Activated naive CD8-positive, alpha-beta T cell treated with anti-CD3 and anti-CD28 coated beads for 36 hours (primary cell): ENCODE measurements around the gene ADAMTS14. TPM values are rescaled to one million over a fixed set of nuclear protein-coding genes. Genes with fewer than 3 reads are reported as not detected.
A peak's percentile ranks its signal among the peaks of the same experiment; 100 is the strongest.

Experiments used
- DNase-seq: peaks from one replicate; pipeline ENCODE4 v3.0.0; 2021
- H3K27ac Mint-ChIP-seq: one replicate; pipeline ENCODE4 v1.8.0; 2022; ENCODE audit warnings: mild to moderate bottlenecking, moderate library complexity, mixed read lengths
- H3K27me3 Mint-ChIP-seq: one replicate; pipeline ENCODE4 v1.8.0; 2022; ENCODE audit warnings: mild to moderate bottlenecking, mixed read lengths
- H3K36me3 Mint-ChIP-seq: one replicate; pipeline ENCODE4 v1.8.0; 2021; ENCODE audit warnings: mild to moderate bottlenecking, mixed read lengths
- H3K4me1 Mint-ChIP-seq: one replicate; pipeline ENCODE4 v1.8.0; 2021; ENCODE audit warnings: mixed read lengths
- H3K4me3 Mint-ChIP-seq: one replicate; pipeline ENCODE4 v1.8.0; 2022; ENCODE audit warnings: mild to moderate bottlenecking, moderate library complexity, mixed read lengths
- H3K9me3 Mint-ChIP-seq: one replicate; pipeline ENCODE4 v1.8.0; 2022; ENCODE audit warnings: mixed read lengths
- total RNA-seq, 2 experiments: library from RNA; stranded (reverse); gene quantifications; one replicate each; pipeline ENCODE4 v1.2.3, GENCODE V29; 2021

Gene ADAMTS14
- total RNA-seq, 2 experiments from 2014 or later = 0.06 to 0.10 TPM

DNA sequence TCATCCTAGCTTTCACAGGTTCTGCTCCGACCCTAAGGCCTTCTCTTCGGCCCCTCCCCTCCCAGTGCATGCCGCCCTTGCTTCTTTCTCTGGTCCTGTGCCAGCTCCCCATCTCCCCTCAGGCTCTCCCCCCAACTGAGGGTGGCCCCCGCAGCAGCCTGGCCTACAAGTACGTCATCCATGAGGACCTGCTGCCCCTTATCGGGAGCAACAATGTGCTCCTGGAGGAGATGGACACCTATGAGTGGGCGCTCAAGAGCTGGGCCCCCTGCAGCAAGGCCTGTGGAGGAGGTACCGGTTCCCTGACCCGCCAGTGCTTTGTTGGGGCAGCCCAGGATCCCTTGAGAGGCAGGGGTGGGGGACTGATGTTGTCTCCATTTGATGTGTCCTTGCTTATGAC is 79.0 kb downstream of the ADAMTS14 start:
- no peak overlapping the region for H3K4me3 Mint-ChIP-seq
- no peaks in the 10 kb centered on the region for H3K36me3 Mint-ChIP-seq
- no peak overlapping the region for H3K27ac Mint-ChIP-seq
- H3K9me3 Mint-ChIP-seq = no peaks in the 10 kb centered on the region
- H3K27me3 Mint-ChIP-seq = no peaks in the 10 kb centered on the region
- H3K4me1 Mint-ChIP-seq = no peaks in the 10 kb centered on the region
- no peak for DNase-seq

DNA sequence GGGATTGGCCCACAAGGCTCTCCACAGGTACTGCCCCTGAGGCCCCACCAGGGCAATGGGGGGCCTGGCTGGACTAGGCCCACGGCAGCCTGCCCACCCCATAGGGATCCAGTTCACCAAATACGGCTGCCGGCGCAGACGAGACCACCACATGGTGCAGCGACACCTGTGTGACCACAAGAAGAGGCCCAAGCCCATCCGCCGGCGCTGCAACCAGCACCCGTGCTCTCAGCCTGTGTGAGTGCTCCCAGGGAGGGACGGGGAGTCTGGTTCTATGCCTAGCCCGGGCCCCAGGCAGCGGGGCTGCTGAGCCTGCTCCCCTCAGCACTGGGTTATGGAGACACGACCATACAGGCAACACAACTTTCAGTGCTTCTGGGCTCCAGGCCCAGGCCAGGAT is 79.7 kb downstream of the ADAMTS14 start:
- no peak overlapping the region for H3K4me3 Mint-ChIP-seq
- no peaks in the 10 kb centered on the region for H3K9me3 Mint-ChIP-seq

DNA sequence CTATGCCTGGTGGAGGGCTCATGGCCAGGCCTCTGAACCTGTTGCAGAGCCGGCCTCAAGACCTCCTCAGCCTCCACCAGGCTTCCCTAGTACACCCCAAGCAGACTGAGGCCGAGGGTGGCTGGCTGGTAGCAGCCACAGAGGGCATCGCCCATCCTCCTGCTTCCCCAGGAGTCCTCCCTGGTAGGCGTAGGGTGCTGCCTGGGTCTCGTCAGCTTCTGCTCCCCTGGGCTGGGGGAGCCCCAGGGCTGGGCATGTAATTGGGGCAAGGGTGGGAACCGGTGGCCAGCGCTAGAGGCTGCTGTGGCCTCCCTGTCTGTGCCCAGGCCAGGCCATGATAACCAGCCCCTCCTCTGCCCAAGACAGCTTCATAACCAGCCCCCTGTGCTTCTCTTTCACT is 80.3 kb downstream of the ADAMTS14 start:
- Mint-ChIP-seq H3K4me1 (no peaks in the 10 kb centered on the region), H3K36me3 (no peaks in the 10 kb centered on the region), H3K9me3 (no peaks in the 10 kb centered on the region), H3K4me3 (no peak overlapping the region), H3K27me3 (no peaks in the 10 kb centered on the region), H3K27ac (no peak overlapping the region)
- DNase-seq = no peak

More for the DNA sequence above, 79.7 kb downstream of the ADAMTS14 start:
- no peak for DNase-seq
- H3K36me3 Mint-ChIP-seq = no peaks in the 10 kb centered on the region
- no peaks in the 10 kb centered on the region for H3K4me1 Mint-ChIP-seq
- no peak overlapping the region for H3K27ac Mint-ChIP-seq
- no peaks in the 10 kb centered on the region for H3K27me3 Mint-ChIP-seq

DNA sequence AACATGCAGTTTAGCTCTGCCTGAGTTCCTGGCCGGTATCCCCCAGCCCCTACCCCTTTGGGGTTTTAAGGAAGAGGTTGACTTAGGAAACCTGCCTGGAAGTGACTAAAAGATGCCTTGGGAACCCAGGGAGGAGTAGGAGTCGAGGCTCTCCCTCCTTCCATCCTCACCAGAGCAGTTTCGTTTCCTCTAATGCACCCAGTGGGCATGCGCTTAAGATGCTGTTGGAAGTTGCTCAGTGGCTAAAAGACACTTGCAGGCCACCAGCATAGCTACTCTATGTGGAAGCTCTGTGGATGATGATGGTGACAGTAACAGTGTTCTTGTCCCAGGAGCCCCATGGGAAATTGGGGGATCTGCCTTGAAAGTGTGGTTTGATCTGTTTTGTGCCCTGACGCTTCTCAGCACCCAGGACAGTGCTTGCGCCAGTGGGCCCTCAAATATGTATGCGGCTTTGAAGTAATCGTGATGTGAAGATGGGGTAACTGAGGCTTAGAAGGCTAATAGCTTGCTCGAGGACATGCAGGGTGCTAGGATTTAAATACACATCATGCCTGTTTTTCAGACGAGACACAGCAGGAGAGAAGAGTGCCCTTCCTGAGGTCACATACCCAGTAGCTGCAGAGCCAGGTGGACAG is 80.8 kb downstream of the ADAMTS14 start:
- Mint-ChIP-seq H3K9me3 (no peaks in the 10 kb centered on the region), H3K27me3 (no peaks in the 10 kb centered on the region), H3K36me3 (no peaks in the 10 kb centered on the region), H3K27ac (no peak overlapping the region), H3K4me3 (no peak overlapping the region), H3K4me1 (no peaks in the 10 kb centered on the region)
- DNase-seq = no peak

DNA sequence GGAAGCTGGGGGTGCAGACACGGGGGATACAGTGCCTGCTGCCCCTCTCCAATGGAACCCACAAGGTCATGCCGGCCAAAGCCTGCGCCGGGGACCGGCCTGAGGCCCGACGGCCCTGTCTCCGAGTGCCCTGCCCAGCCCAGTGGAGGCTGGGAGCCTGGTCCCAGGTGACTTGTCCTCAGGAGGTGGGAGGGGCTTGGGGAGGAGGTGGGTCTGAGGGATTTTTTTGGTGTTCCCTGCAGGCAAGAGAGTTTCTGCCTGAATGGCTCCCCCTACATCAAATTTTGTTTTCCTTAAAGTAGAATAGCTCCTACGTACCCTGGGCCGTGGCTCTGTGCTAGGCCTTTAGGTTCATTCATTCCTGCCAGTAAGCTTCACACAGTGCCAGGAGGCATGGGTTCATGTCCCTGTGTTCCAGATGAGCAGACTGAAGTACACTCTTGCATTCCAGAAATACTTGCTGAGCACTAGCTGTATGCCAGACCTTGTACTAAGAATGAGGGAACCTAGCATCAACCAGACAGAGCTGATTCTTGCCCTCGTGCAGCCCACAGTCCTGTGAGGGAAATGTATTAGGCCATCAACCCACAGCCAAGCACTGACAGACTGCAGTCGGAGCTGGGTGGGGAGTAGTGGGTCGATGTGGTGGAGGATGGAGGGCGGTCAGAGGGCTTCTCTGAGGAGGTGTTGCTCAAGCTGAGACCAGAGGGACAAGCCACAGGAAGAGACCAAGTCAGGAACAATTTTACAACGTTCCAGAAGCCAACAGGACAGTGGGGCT is 81.7 kb downstream of the ADAMTS14 start:
- Mint-ChIP-seq H3K36me3 (no peaks in the 10 kb centered on the region), H3K9me3 (no peaks in the 10 kb centered on the region), H3K4me3 (no peak overlapping the region), H3K4me1 (peaks cover 6% of the 10 kb centered on the region), H3K27me3 (no peaks in the 10 kb centered on the region), H3K27ac (no peak overlapping the region)
- no peak for DNase-seq

DNA sequence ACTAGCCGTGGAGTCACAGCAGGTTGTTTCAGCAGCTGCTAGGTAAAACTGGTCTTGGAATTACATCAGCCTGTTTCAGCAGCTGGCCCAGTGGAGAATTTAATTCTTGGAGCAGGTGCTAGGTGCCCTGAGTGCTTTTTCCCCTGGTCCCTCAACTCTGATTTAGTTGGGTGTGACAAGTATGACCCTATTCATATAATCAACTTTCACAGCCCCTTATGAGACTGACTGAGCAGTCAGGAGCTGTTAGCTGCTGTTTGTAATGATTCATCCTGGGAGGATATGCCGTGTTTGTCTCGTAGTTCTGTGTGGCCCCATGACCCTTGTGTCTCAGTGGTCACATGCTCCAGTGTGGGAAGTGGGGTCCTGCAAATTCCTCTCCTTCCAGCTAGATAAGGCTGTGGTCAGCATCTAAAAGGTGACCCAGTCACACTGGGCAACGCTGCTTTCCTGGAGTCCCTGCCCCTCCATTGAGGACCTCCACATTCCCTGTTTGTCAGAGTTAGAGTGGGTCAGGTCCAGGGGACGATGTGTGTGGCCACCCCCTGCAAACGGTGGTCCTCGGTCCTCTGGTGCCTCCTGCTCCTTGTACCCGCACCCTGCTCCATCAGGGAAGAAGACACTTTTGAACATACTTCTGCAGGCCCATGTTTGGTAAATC is 84.5 kb downstream of the ADAMTS14 start:
- H3K27me3 Mint-ChIP-seq = peaks cover 3% of the 10 kb centered on the region
- H3K36me3 Mint-ChIP-seq = no peaks in the 10 kb centered on the region
- no peak for DNase-seq
- H3K4me1 Mint-ChIP-seq = peaks cover 8% of the 10 kb centered on the region
- H3K27ac Mint-ChIP-seq = no peak overlapping the region
- no peak overlapping the region for H3K4me3 Mint-ChIP-seq
- H3K9me3 Mint-ChIP-seq = no peaks in the 10 kb centered on the region

DNA sequence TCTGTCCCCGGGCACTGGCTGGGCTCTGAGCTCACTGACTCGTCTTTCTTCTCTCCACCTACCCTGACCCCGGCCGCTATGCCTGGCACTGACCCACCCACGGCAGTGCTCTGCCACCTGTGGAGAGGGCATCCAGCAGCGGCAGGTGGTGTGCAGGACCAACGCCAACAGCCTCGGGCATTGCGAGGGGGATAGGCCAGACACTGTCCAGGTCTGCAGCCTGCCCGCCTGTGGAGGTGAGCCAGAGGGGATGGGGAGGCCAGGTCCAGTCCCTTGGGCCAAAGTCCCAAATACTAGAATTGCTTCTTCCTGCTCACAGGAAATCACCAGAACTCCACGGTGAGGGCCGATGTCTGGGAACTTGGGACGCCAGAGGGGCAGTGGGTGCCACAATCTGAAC is 85.5 kb downstream of the ADAMTS14 start:
- Mint-ChIP-seq H3K4me1 (peaks cover 8% of the 10 kb centered on the region), H3K4me3 (no peak overlapping the region), H3K9me3 (no peaks in the 10 kb centered on the region), H3K27ac (no peak overlapping the region), H3K36me3 (no peaks in the 10 kb centered on the region), H3K27me3 (peaks cover 5% of the 10 kb centered on the region)
- no peak for DNase-seq

DNA sequence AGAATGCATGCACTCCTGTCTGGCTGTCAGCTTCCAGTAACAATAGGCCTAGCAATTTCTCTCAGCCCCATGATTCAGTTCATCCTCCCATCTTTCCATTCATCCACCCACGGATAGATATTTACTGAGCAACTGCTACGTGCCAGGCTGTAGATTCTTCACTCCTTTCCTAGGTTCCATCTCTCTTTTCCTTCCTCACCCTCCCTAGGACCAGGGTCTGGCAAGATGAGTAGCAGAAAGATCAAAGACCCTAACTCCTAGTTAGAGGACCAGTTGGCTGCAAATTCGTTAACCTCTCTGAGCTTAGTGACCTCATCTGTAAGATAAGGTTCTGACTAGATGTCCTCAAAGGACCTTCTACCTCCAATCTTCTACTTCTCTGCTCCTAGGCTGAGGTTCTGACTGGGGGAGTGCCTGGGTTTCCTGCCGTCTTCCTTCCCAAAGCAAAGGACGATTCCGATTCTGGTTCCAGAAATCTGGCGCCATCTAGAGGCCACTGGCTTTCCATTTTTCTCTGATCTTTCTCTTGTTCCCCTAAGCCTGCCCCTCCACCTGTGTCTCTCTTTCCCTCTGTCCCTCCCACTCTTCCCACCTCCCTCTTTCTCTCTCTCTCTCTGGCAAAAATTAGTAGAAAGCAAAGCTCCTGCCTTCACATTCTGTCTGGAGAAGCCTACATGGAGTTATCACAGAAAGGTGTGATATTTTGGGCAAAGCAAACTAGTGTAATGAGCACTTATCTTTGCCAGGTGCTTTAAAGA is 86.6 kb downstream of the ADAMTS14 start:
- Mint-ChIP-seq H3K27ac (no peak overlapping the region), H3K4me1 (peaks cover 8% of the 10 kb centered on the region), H3K27me3 (peaks cover 5% of the 10 kb centered on the region), H3K4me3 (no peak overlapping the region), H3K36me3 (no peaks in the 10 kb centered on the region), H3K9me3 (no peaks in the 10 kb centered on the region)
- DNase-seq = peak; percentile 59

DNA sequence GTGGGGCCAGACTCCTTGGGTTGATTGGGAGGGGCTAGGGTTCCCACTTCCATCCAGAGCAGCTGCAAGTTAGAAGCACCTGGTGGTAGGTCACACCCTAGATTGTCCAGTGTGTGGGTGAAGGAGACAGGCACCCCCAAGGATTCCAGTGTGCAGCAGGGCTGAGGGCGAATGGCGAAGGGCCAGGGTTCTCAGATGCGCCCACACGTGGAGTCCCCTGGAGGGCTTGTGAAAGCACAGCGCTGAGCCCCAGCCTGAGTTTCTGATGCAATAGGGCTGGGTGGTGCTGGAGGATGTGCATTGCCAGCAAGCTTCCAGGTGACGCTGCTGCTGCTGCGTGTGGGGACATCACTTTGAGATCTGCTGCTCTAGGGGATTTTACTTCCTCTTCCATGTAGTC is 87.5 kb downstream of the ADAMTS14 start:
- Mint-ChIP-seq H3K27me3 (peaks cover 5% of the 10 kb centered on the region), H3K27ac (no peak overlapping the region), H3K4me1 (peaks cover 8% of the 10 kb centered on the region), H3K36me3 (no peaks in the 10 kb centered on the region), H3K9me3 (no peaks in the 10 kb centered on the region), H3K4me3 (no peak overlapping the region)
- DNase-seq = peak; percentile 31

DNA sequence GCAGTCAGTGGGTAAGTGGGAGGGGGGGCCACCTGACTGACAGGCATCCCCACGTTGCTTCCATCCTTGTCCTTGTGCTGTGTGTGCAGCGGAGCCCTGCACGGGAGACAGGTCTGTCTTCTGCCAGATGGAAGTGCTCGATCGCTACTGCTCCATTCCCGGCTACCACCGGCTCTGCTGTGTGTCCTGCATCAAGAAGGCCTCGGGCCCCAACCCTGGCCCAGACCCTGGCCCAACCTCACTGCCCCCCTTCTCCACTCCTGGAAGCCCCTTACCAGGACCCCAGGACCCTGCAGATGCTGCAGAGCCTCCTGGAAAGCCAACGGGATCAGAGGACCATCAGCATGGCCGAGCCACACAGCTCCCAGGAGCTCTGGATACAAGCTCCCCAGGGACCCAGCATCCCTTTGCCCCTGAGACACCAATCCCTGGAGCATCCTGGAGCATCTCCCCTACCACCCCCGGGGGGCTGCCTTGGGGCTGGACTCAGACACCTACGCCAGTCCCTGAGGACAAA is 88.0 kb downstream of the ADAMTS14 start:
- Mint-ChIP-seq H3K27me3 (peaks cover 5% of the 10 kb centered on the region), H3K27ac (no peak overlapping the region), H3K4me1 (peaks cover 8% of the 10 kb centered on the region), H3K9me3 (no peaks in the 10 kb centered on the region), H3K36me3 (no peaks in the 10 kb centered on the region), H3K4me3 (no peak overlapping the region)
- DNase-seq = no peak

DNA sequence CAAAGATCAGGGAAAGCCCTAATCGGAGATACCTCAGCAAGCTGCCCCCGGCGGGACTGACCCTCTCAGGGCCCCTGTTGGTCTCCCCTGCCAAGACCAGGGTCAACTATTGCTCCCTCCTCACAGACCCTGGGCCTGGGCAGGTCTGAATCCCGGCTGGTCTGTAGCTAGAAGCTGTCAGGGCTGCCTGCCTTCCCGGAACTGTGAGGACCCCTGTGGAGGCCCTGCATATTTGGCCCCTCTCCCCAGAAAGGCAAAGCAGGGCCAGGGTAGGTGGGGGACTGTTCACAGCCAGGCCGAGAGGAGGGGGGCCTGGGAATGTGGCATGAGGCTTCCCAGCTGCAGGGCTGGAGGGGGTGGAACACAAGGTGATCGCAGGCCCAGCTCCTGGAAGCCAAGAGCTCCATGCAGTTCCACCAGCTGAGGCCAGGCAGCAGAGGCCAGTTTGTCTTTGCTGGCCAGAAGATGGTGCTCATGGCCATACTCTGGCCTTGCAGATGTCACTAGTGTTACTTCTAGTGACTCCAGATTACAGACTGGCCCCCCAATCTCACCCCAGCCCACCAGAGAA is 88.8 kb downstream of the ADAMTS14 start:
- Mint-ChIP-seq H3K4me3 (no peak overlapping the region), H3K9me3 (no peaks in the 10 kb centered on the region), H3K36me3 (no peaks in the 10 kb centered on the region), H3K27me3 (peaks cover 5% of the 10 kb centered on the region), H3K4me1 (peaks cover 8% of the 10 kb centered on the region), H3K27ac (no peak overlapping the region)
- DNase-seq = no peak

DNA sequence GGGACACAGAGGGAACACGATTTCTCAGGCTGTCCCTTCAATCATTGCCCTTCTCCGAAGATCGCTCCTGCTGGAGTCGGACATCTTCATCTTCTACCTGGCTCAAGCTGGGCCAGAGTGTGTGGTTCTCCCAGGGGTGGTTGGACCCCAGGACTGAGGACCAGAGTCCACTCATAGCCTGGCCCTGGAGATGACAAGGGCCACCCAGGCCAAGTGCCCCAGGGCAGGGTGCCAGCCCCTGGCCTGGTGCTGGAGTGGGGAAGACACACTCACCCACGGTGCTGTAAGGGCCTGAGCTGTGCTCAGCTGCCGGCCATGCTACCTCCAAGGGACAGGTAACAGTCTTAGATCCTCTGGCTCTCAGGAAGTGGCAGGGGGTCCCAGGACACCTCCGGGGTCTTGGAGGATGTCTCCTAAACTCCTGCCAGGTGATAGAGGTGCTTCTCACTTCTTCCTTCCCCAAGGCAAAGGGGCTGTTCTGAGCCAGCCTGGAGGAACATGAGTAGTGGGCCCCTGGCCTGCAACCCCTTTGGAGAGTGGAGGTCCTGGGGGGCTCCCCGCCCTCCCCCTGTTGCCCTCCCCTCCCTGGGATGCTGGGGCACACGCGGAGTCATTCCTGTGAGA is 89.5 kb downstream of the ADAMTS14 start:
- no peak overlapping the region for H3K27ac Mint-ChIP-seq
- H3K9me3 Mint-ChIP-seq = no peaks in the 10 kb centered on the region
- no peaks in the 10 kb centered on the region for H3K36me3 Mint-ChIP-seq
- peaks cover 8% of the 10 kb centered on the region for H3K4me1 Mint-ChIP-seq
- peaks cover 5% of the 10 kb centered on the region for H3K27me3 Mint-ChIP-seq
- DNase-seq = no peak
- no peak overlapping the region for H3K4me3 Mint-ChIP-seq

DNA sequence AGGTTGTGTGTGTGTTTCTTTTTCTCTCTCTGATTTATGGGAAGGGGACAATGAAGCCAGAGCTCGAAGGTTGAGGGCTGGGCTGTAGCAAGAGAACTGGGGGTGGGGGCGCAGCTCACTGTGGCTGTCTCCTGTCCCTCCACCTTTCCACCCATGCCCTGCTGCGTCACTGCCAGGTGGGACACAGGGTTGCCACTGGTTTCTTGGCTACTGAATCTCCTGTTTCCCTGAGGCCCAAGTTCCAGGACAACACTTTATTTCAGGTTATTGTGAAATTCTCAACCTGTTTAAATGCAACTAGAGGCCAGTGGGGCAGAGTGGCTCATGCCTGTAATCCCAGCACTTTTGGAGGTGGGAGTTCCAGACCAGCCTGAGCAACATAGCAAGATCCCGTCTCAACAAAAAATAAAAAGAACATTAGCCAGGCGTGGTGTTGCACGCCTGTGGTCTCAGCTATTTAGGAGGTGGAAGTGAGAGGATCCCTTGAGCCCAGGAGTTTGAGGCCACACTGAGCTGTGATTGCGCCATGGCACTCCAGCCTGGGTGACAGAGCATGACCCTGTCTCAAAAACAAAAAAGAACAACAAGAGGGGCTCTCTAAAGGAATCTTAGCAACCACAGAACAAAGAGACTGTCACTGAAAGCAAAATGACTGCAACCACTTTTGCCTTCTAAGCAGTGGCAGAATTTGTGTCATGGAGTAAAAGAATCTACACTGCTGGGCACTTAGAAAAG is 90.3 kb downstream of the ADAMTS14 start:
- Mint-ChIP-seq H3K27me3 (peaks cover 5% of the 10 kb centered on the region), H3K27ac (no peak overlapping the region), H3K36me3 (no peaks in the 10 kb centered on the region), H3K9me3 (no peaks in the 10 kb centered on the region), H3K4me1 (peaks cover 8% of the 10 kb centered on the region), H3K4me3 (no peak overlapping the region)
- DNase-seq = no peak

DNA sequence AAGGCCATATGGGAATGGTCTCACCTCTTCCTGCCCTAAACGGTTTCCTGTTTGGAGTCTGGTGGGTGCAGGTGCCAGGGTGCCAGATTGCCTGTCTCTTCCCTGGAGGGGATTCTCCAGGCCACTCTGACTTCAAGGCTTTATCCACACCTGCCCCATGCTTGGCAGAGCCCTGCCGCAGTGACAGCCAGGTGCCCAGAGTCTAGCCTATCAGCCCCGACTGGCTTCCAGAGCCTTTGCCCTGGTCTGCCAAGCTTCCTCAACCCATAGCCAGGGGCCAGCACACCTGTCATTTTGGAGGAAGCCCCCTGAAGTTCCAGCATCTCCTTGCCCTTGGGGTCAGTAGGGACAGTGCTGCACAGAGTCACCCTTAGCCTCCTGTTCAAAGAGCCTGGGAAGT is 91.3 kb downstream of the ADAMTS14 start:
- Mint-ChIP-seq H3K27me3 (peaks cover 5% of the 10 kb centered on the region), H3K4me3 (no peak overlapping the region), H3K27ac (no peak overlapping the region), H3K9me3 (no peaks in the 10 kb centered on the region), H3K4me1 (peaks cover 7% of the 10 kb centered on the region), H3K36me3 (no peaks in the 10 kb centered on the region)
- no peak for DNase-seq
